NCI-H510A treated with DMSO at 0.1 percent for 48 hours (cell line): Measurements from ENCODE around the gene ZNF697.
"Not testable (repeated sequence)": the region's sequence is repeated elsewhere in the genome, so short reads cannot be mapped to it uniquely, and the experiment has no call there.

Experiments used
- DNase-seq: peaks from one replicate; lab custom pipeline; 2025; lab: John Stamatoyannopoulos, UW

The ZNF697 gene

GRCh38 chr1:119602789-119603188 is 45.3 kb downstream of the ZNF697 start:
- DNase-seq: not testable (repeated sequence)

- no peak for DNase-seq
These were observed 45.9 kb downstream of the ZNF697 start for GRCh38 chr1:119602169-119602568.

- no peak for DNase-seq
These were observed 47.1 kb downstream of the ZNF697 start for GRCh38 chr1:119600976-119601375.

- no peak for DNase-seq
These were observed 47.5 kb downstream of the ZNF697 start for GRCh38 chr1:119600561-119600960.

- DNase-seq: no peak
These were observed 52.5 kb downstream of the ZNF697 start for GRCh38 chr1:119595606-119596005.

- no peak for DNase-seq
These were observed 52.9 kb downstream of the ZNF697 start for GRCh38 chr1:119595168-119595567.

GRCh38 chr1:119594376-119594775 is 53.7 kb downstream of the ZNF697 start:
- no peak for DNase-seq

GRCh38 chr1:119593805-119594204 is 54.3 kb downstream of the ZNF697 start:
- DNase-seq: no peak

GRCh38 chr1:119590393-119590792 is 57.7 kb downstream of the ZNF697 start:
- DNase-seq: no peak

GRCh38 chr1:119588621-119589020 is 59.4 kb downstream of the ZNF697 start:
- DNase-seq: no peak

- DNase-seq: peak; percentile 79
These were observed 60.7 kb downstream of the ZNF697 start for GRCh38 chr1:119587341-119587740.

- DNase-seq: not testable (repeated sequence)
These were observed 62.3 kb downstream of the ZNF697 start for GRCh38 chr1:119585801-119586200.

- DNase-seq: peak; percentile 24
These were observed 65.3 kb downstream of the ZNF697 start for GRCh38 chr1:119582801-119583200.

GRCh38 chr1:119581076-119581475 is 67.0 kb downstream of the ZNF697 start:
- not testable (repeated sequence) for DNase-seq

- no peak for DNase-seq
These were observed 74.2 kb downstream of the ZNF697 start for GRCh38 chr1:119573886-119574285.

- DNase-seq: not testable (repeated sequence)
These were observed 78.0 kb downstream of the ZNF697 start for GRCh38 chr1:119569930-119570622.
